Measurements from ENCODE around the gene IL10RB. TPM values are rescaled to one million over a fixed set of nuclear protein-coding genes. Genes with fewer than 3 reads are reported as not detected.

The IL10RB gene
- total and polyA plus RNA-seq, 4 donors: 26.7 to 89.1 (median 42.9) TPM

- no peaks in the 10 kb centered on the region for H3K27me3 ChIP-seq (ENCODE audit: control insufficient read depth in 3 of 3, insufficient read depth in 3 of 3, low read length in 2 of 3)
- no peak for TF ChIP-seq CTCF (IDR thresholded peaks at IDR 0.05; ENCODE audit: control extremely low read depth, extremely low read depth)
- DNase-seq (no peak), ATAC-seq (ENCODE audit: insufficient read depth, low FRiP score) (no peak)
- no peak overlapping the region for H3K9ac ChIP-seq (ENCODE audit: insufficient read depth in 1 of 2, low read length in 2 of 2)
- H3K4me3 ChIP-seq: no peak overlapping the region
- peaks cover 0 to 13% (median 4%) of the 10 kb centered on the region in 4 donors for H3K9me3 ChIP-seq (ENCODE audit: control insufficient read depth in 4 of 4, insufficient read depth in 3 of 4, low read length in 3 of 4)
- peaks cover 0 to 26% (median 7%) of the 10 kb centered on the region in 4 donors for H3K36me3 ChIP-seq (ENCODE audit: control insufficient read depth in 4 of 4, insufficient read depth in 4 of 4, low read length in 4 of 4)
- 91 to 93% methylated on average over 7 of the region's 7 CpGs for WGBS, 2 donors
- no peak overlapping the region for H3K27ac ChIP-seq (ENCODE audit: low read depth in 1 of 2, low read length in 1 of 2)
- peaks cover 0 to 20% (median 7%) of the 10 kb centered on the region in 5 donors for H3K4me1 ChIP-seq (ENCODE audit: control insufficient read depth in 5 of 5, insufficient read depth in 5 of 5, low read length in 5 of 5)
Measured at GRCh38 chr21:33327792-33328433, 61.7 kb downstream of the IL10RB start.

GRCh38 chr21:33330726-33331125 lies 64.6 kb downstream of the IL10RB start:
- Histone ChIP-seq H3K4me3 (no peak overlapping the region), H3K9ac (ENCODE audit: insufficient read depth in 1 of 2, low read length in 2 of 2) (no peak overlapping the region), H3K27me3 (ENCODE audit: control insufficient read depth in 3 of 3, insufficient read depth in 3 of 3, low read length in 2 of 3) (no peaks in the 10 kb centered on the region), H3K36me3 (ENCODE audit: control insufficient read depth in 4 of 4, insufficient read depth in 4 of 4, low read length in 4 of 4) (peaks cover 0 to 28% (median 10%) of the 10 kb centered on the region in 4 donors), H3K27ac (ENCODE audit: low read depth in 1 of 2, low read length in 1 of 2) (no peak overlapping the region), H3K4me1 (ENCODE audit: control insufficient read depth in 5 of 5, insufficient read depth in 5 of 5, low read length in 5 of 5) (peaks cover 0 to 20% (median 7%) of the 10 kb centered on the region in 5 donors), H3K9me3 (ENCODE audit: control insufficient read depth in 4 of 4, insufficient read depth in 3 of 4, low read length in 3 of 4) (peaks cover 0 to 16% (median 5%) of the 10 kb centered on the region in 4 donors)
- TF ChIP-seq CTCF (IDR thresholded peaks at IDR 0.05; ENCODE audit: control extremely low read depth, extremely low read depth): no peak
- ATAC-seq (ENCODE audit: insufficient read depth, low FRiP score): no peak
- DNase-seq: no peak
- 88 to 89% methylated on average over 3 of the region's 3 CpGs for WGBS, 2 donors

- Histone ChIP-seq H3K4me3 (no peak overlapping the region), H3K9ac (ENCODE audit: insufficient read depth in 1 of 2, low read length in 2 of 2) (no peak overlapping the region), H3K27me3 (ENCODE audit: control insufficient read depth in 3 of 3, insufficient read depth in 3 of 3, low read length in 2 of 3) (no peaks in the 10 kb centered on the region), H3K27ac (ENCODE audit: low read depth in 1 of 2, low read length in 1 of 2) (no peak overlapping the region), H3K9me3 (ENCODE audit: control insufficient read depth in 4 of 4, insufficient read depth in 3 of 4, low read length in 3 of 4) (peaks cover 0 to 16% (median 5%) of the 10 kb centered on the region in 4 donors), H3K4me1 (ENCODE audit: control insufficient read depth in 5 of 5, insufficient read depth in 5 of 5, low read length in 5 of 5) (peaks cover 0 to 15% (median 0%) of the 10 kb centered on the region in 5 donors), H3K36me3 (ENCODE audit: control insufficient read depth in 4 of 4, insufficient read depth in 4 of 4, low read length in 4 of 4) (peaks cover under 1 to 28% (median 10%) of the 10 kb centered on the region in 4 donors)
- ATAC-seq (ENCODE audit: insufficient read depth, low FRiP score): no peak
- no peak for DNase-seq
- TF ChIP-seq CTCF (IDR thresholded peaks at IDR 0.05; ENCODE audit: control extremely low read depth, extremely low read depth): no peak
- WGBS, 2 donors: 88 to 96% methylated on average over 1 of the region's 1 CpG
Measured at GRCh38 chr21:33332143-33332542, 66.0 kb downstream of the IL10RB start.
